SU-DHL-6 (cell line): ENCODE results near the gene ZNF213.

Source experiments
- H2AFZ ChIP-seq: fragments of 200-600 bp; sonication (generic); 2 replicates; pipeline ENCODE4 v1.6.1; 2014; ENCODE audit warnings: low read depth, mild to moderate bottlenecking, moderate library complexity, mixed read lengths, antibody characterized with exemption, low read length; ENCODE audit not compliant: severe bottlenecking
- H3F3A ChIP-seq: fragments of 200-600 bp; shearing (Covaris generic); 2 replicates; pipeline ENCODE4 v1.6.0; 2016; ENCODE audit warnings: antibody characterized with exemption, mild to moderate bottlenecking; ENCODE audit not compliant: insufficient read depth
- H3K27ac ChIP-seq: fragments of 200-600 bp; sonication (generic); 2 replicates; pipeline ENCODE4 v1.5.1; 2016; ENCODE audit warnings: low read depth, mild to moderate bottlenecking, low read length, moderate library complexity, mixed read lengths
- H3K27me3 ChIP-seq: fragments of 200-600 bp; sonication (generic), shearing (Covaris generic); 2 replicates; pipeline ENCODE4 v1.6.0; 2014; ENCODE audit warnings: mild to moderate bottlenecking, low read length
- H3K36me3 ChIP-seq: fragments of 200-600 bp; sonication (generic); 2 replicates; pipeline ENCODE4 v1.6.1; 2014; ENCODE audit warnings: mild to moderate bottlenecking, low read length, mixed read lengths
- H3K4me2 ChIP-seq: fragments of 300-600, 200-600 bp; shearing (Covaris generic), sonication (generic); 2 replicates; pipeline ENCODE4 v1.6.0; 2014; ENCODE audit warnings: low read length, low read depth, mild to moderate bottlenecking; ENCODE audit not compliant: poor library complexity, severe bottlenecking
- H3K4me3 ChIP-seq: fragments of 200-600 bp; sonication (generic); 2 replicates; pipeline ENCODE4 v1.5.1; 2014; ENCODE audit warnings: antibody characterized with exemption, low read length, mild to moderate bottlenecking, mixed read lengths; ENCODE audit not compliant: insufficient read depth, poor library complexity, severe bottlenecking
- H3K79me2 ChIP-seq: fragments of 200-600 bp; sonication (generic); 2 replicates; pipeline ENCODE4 v1.6.1; 2014; ENCODE audit warnings: mild to moderate bottlenecking, low read length, moderate library complexity; ENCODE audit not compliant: insufficient read depth
- H3K9ac ChIP-seq: fragments of 200-600 bp; sonication (generic); 2 replicates; pipeline ENCODE4 v1.7.0; 2014; ENCODE audit warnings: mild to moderate bottlenecking, low read length
- H3K9me2 ChIP-seq: fragments of 200-600 bp; sonication (generic); replicated peaks from 2 replicates; pipeline ENCODE4 v1.6.1; 2014; ENCODE audit warnings: low read length; ENCODE audit not compliant: insufficient read depth
- H3K9me3 ChIP-seq: fragments of 200-600 bp; sonication (generic); 2 replicates; pipeline ENCODE4 v1.6.1; 2014; ENCODE audit warnings: low read length, mixed read lengths; ENCODE audit not compliant: insufficient read depth
- H4K20me1 ChIP-seq: fragments of 200-600 bp; sonication (generic); 2 replicates; pipeline ENCODE4 v1.6.1; 2014; ENCODE audit warnings: low read depth, mild to moderate bottlenecking, antibody characterized with exemption, low read length, moderate library complexity, mixed read lengths
- CTCF ChIP-seq: fragments of 200-600 bp; sonication (generic); IDR thresholded peaks from one replicate; pipeline ENCODE4 v1.5.1; 2017; ENCODE audit warnings: antibody characterized with exemption, mild to moderate bottlenecking, low read length, moderate library complexity; ENCODE audit not compliant: insufficient read depth, poor library complexity, severe bottlenecking
- EZH2phosphoT487 ChIP-seq: fragments of 200-600 bp; sonication (generic), shearing (Covaris generic); conservative IDR thresholded peaks from 2 replicates; pipeline ENCODE4 v1.6.1; 2018; ENCODE audit warnings: mild to moderate bottlenecking, antibody characterized with exemption, low read length, moderate library complexity, mixed read lengths

The ZNF213 gene

GRCh38 chr16:3149193-3149530, 14.3 kb downstream of the ZNF213 start:
- Histone ChIP-seq H3K4me3 (no peak overlapping the region), H3K27ac (no peak overlapping the region)

DNA sequence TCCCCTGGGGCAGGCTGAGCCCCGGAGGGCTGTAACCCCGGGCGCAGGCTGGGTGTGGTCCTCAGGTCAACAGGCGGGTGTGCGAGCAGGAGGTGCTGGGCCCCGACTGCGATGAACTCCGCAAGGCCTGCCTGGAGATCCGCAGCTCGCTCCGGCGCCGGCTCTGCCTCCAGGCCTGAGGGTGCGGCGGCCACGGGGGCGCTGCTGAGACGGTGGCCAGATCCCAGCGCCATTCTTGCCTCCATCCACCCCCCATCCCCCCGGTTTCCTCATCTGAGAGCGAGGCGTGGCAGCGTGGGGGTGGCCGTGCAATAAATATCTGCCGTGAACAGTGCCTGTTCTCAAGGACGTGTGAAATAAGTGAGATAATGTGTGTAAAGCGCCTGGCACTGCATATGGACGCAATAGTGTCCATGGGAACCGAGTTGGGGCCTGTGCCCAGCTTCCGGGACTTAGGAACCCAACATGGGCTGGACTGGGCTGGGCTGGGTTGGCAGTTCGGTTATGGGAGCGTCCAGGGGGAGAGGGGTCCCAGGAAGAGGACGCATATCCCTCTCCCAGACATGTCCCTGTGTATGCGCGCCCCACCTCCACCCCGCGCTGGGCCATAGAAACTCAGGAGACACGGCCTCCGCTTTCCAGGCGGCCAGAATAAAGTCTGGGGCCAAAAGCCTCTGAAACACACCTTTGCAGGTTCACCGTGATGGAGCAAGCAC, 15.0 kb downstream of the ZNF213 start:
- no peaks in the 10 kb centered on the region for H3K79me2 ChIP-seq
- no peaks in the 10 kb centered on the region for H3K9me3 ChIP-seq
- no peaks in the 10 kb centered on the region for H3K9me2 ChIP-seq
- H2AFZ ChIP-seq: peak overlapping the region; percentile 71
- H3F3A ChIP-seq: peaks cover 9% of the 10 kb centered on the region; the same call in 1 of the 2 replicates
- H3K36me3 ChIP-seq: no peaks in the 10 kb centered on the region
- TF ChIP-seq CTCF (peak; percentile 56), EZH2phosphoT487 (no peak)
- H3K4me3 ChIP-seq: peak overlapping the region; percentile 64
- peak overlapping the region; percentile 74 for H3K4me2 ChIP-seq
- peak overlapping the region; percentile 66 for H3K9ac ChIP-seq
- H3K27me3 ChIP-seq: no peaks in the 10 kb centered on the region
- H4K20me1 ChIP-seq: no peaks in the 10 kb centered on the region
- peak overlapping the region; percentile 39 for H3K27ac ChIP-seq

More at GRCh38 chr16:3149193-3149530, 14.3 kb downstream of the ZNF213 start:
- H3K36me3 ChIP-seq: no peaks in the 10 kb centered on the region
- H3K79me2 ChIP-seq: no peaks in the 10 kb centered on the region
- peaks cover 9% of the 10 kb centered on the region; the same call in 1 of the 2 replicates for H3F3A ChIP-seq
- TF ChIP-seq CTCF (no peak), EZH2phosphoT487 (no peak)
- no peak overlapping the region for H3K9ac ChIP-seq
- H3K4me2 ChIP-seq: peak overlapping the region; percentile 74
- H3K9me3 ChIP-seq: no peaks in the 10 kb centered on the region
- no peaks in the 10 kb centered on the region for H3K27me3 ChIP-seq
- no peaks in the 10 kb centered on the region for H4K20me1 ChIP-seq
- no peak overlapping the region for H2AFZ ChIP-seq
- H3K9me2 ChIP-seq: no peaks in the 10 kb centered on the region

DNA sequence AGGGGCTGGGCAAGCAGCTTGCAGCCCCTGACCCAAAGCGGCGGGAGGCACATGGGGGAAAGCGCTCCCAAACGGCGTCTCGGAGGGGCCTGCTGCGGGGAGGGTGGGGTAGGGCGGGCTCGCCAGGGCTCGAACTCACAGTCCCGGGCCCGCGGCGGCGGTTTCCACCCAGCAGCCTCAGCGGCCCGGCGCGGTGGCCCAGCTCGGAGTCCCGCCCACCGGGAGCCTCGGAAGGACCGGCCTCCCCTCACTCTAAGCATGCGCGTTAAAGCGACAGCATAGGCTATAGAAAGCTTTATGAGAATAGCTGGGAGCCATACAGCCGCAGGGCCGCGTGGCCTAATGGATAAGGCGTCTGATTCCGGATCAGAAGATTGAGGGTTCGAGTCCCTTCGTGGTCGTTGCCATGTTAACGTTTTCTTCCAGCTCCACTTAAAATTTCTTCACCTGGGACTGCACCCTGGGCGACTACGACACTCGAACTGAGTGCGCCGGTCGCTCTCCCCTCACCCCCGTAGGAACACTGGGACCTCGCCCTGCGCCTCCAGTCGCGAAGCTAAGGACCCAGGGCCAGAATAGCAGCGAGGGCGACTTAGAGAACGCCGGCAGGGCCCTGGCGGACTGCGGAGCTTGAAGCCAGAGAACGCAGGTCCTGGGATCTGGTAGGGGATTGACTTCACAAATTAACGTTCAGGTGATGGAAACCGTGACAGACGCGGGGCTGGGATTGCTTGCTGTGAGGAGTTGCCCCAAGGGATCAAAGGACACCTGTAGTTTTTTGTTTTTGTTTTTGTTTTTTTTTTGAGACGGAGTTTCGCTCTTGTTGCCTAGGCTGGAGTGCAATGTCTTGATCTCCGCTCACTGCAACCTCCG, 15.8 kb downstream of the ZNF213 start:
- H3K36me3 ChIP-seq: no peaks in the 10 kb centered on the region

More for the DNA sequence above, 15.8 kb downstream of the ZNF213 start:
- Histone ChIP-seq H3K4me2 (peak overlapping the region; percentile 74), H3K27ac (peak overlapping the region; percentile 39), H4K20me1 (no peaks in the 10 kb centered on the region), H3K79me2 (no peaks in the 10 kb centered on the region), H3F3A (peaks cover 12% of the 10 kb centered on the region; the same call in 1 of the 2 replicates), H2AFZ (peak overlapping the region; percentile 71), H3K9me3 (no peaks in the 10 kb centered on the region), H3K27me3 (no peaks in the 10 kb centered on the region), H3K4me3 (peak overlapping the region; percentile 64), H3K9me2 (no peaks in the 10 kb centered on the region), H3K9ac (peak overlapping the region; percentile 66)
- TF ChIP-seq CTCF: no peak
- no peak for TF ChIP-seq EZH2phosphoT487
